OCI-LY1 (cell line): ENCODE results near the gene RAB36.
A peak's percentile ranks its signal among the peaks of the same experiment; 100 is the strongest.

Source experiments
- H2AFZ ChIP-seq: fragments of 200-600 bp; sonication (generic), shearing (Covaris generic); 2 replicates; pipeline ENCODE4 v1.6.0; 2014; ENCODE audit warnings: antibody characterized with exemption, mild to moderate bottlenecking, low read length
- H3F3A ChIP-seq: fragments of 200-600 bp; sonication (generic), shearing (Covaris generic); 2 replicates; pipeline ENCODE4 v1.6.0; 2014; ENCODE audit warnings: mild to moderate bottlenecking, antibody characterized with exemption, low read length, moderate library complexity; ENCODE audit not compliant: insufficient read depth
- H3K27ac ChIP-seq: fragments of 200-600 bp; sonication (generic); 2 replicates; pipeline ENCODE4 v1.5.1; 2014; ENCODE audit warnings: low read length, mixed run types, mild to moderate bottlenecking, low read depth; ENCODE audit not compliant: poor library complexity, severe bottlenecking
- H3K27me3 ChIP-seq: fragments of 200-600 bp; sonication (generic); 2 replicates; pipeline ENCODE4 v1.6.0; 2014; ENCODE audit warnings: antibody characterized with exemption, mild to moderate bottlenecking, low read length, moderate library complexity; ENCODE audit not compliant: insufficient read depth
- H3K36me3 ChIP-seq: fragments of 200-600 bp; sonication (generic); 2 replicates; pipeline ENCODE4 v1.6.1; 2014; ENCODE audit warnings: mild to moderate bottlenecking, antibody characterized with exemption, low read length, moderate library complexity, mixed read lengths; ENCODE audit not compliant: insufficient read depth
- H3K4me1 ChIP-seq: fragments of 200-600 bp; sonication (generic); 2 replicates; pipeline ENCODE4 v1.5.1; 2014; ENCODE audit warnings: mild to moderate bottlenecking, low read length, moderate library complexity; ENCODE audit not compliant: insufficient read depth, severe bottlenecking
- H3K4me2 ChIP-seq: fragments of 200-600 bp; sonication (generic), shearing (Covaris generic); 2 replicates; pipeline ENCODE4 v1.6.1; 2014; ENCODE audit warnings: low read length
- H3K4me3 ChIP-seq: fragments of 200-600 bp; sonication (generic); 2 replicates; pipeline ENCODE4 v1.5.1; 2014; ENCODE audit warnings: low read length, low read depth, mild to moderate bottlenecking, mixed read lengths; ENCODE audit not compliant: poor library complexity, severe bottlenecking
- H3K79me2 ChIP-seq: fragments of 200-600 bp; shearing (Covaris generic); 2 replicates; pipeline ENCODE4 v1.6.1; 2016; ENCODE audit warnings: mixed run types, low read length, mixed read lengths; ENCODE audit not compliant: insufficient read depth
- H3K9ac ChIP-seq: fragments of 200-600 bp; sonication (generic), shearing (Covaris generic); 2 replicates; pipeline ENCODE4 v1.6.1; 2014; ENCODE audit warnings: mild to moderate bottlenecking, low read length, mixed read lengths
- H3K9me2 ChIP-seq: fragments of 200-600 bp; sonication (generic), shearing (Covaris generic); 2 replicates; pipeline ENCODE4 v1.6.1; 2014; ENCODE audit warnings: low read depth, mild to moderate bottlenecking, low read length, mixed read lengths
- H3K9me3 ChIP-seq: fragments of 200-600 bp; shearing (Covaris generic); 2 replicates; pipeline ENCODE4 v1.6.1; 2014; ENCODE audit warnings: low read length, mixed read lengths
- H4K20me1 ChIP-seq: fragments of 200-600 bp; sonication (generic), shearing (Covaris generic); 2 replicates; pipeline ENCODE4 v1.6.0; 2016; ENCODE audit warnings: mild to moderate bottlenecking, low read length; ENCODE audit not compliant: insufficient read depth
- EZH2 ChIP-seq: fragments of 200-600 bp; sonication (generic), shearing (Covaris generic); IDR thresholded peaks from 2 replicates; pipeline ENCODE4 v1.8.0; 2017; ENCODE audit warnings: borderline replicate concordance, mixed run types, mild to moderate bottlenecking, antibody characterized with exemption, low read length, moderate library complexity, mixed read lengths
- TF ChIP-seq, protein P1 (sequence below): fragments of 200-600 bp; sonication (generic), shearing (Covaris generic); IDR thresholded peaks from 2 replicates; pipeline ENCODE4 v1.5.1; 2017; ENCODE audit warnings: mild to moderate bottlenecking, antibody characterized with exemption, low read length, moderate library complexity, mixed read lengths

Gene RAB36

DNA sequence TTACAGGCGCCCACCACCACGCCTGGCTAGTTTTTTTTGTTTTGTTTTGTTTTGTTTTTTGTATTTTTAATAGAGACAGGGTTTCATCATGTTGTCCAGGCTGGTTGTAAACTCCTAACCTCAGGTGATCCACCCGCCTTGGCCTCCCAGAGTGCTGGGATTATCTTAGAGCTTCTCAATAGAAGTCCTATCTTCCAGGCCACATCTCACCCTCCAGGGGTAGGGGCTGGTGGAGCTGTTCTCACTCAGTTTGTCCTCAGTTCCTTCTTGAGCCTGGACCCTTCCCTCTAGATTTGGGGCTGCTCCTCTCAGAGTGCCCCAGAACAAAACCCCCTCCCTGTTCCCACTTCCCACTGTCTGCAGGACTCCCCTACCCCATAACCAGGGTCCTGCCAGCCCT, 66.3 kb downstream of the RAB36 start:
- Histone ChIP-seq H3K9ac (peak overlapping the region; percentile 64), H3F3A (peaks cover 12% of the 10 kb centered on the region; the same call in 1 of the 2 replicates), H3K36me3 (peaks cover 18% of the 10 kb centered on the region; the same call in 1 of the 2 replicates), H2AFZ (no peak overlapping the region), H3K27me3 (no peaks in the 10 kb centered on the region), H3K4me1 (peaks cover 98% of the 10 kb centered on the region), H3K79me2 (peaks cover 63% of the 10 kb centered on the region), H3K9me2 (no peaks in the 10 kb centered on the region), H4K20me1 (no peaks in the 10 kb centered on the region), H3K9me3 (no peaks in the 10 kb centered on the region), H3K27ac (peak overlapping the region; percentile 98), H3K4me2 (peak overlapping the region; percentile 59; the same call in 1 of the 2 replicates), H3K4me3 (no peak overlapping the region)
- TF ChIP-seq, protein P1, sequence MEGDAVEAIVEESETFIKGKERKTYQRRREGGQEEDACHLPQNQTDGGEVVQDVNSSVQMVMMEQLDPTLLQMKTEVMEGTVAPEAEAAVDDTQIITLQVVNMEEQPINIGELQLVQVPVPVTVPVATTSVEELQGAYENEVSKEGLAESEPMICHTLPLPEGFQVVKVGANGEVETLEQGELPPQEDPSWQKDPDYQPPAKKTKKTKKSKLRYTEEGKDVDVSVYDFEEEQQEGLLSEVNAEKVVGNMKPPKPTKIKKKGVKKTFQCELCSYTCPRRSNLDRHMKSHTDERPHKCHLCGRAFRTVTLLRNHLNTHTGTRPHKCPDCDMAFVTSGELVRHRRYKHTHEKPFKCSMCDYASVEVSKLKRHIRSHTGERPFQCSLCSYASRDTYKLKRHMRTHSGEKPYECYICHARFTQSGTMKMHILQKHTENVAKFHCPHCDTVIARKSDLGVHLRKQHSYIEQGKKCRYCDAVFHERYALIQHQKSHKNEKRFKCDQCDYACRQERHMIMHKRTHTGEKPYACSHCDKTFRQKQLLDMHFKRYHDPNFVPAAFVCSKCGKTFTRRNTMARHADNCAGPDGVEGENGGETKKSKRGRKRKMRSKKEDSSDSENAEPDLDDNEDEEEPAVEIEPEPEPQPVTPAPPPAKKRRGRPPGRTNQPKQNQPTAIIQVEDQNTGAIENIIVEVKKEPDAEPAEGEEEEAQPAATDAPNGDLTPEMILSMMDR = no peak
- no peak for TF ChIP-seq EZH2

DNA sequence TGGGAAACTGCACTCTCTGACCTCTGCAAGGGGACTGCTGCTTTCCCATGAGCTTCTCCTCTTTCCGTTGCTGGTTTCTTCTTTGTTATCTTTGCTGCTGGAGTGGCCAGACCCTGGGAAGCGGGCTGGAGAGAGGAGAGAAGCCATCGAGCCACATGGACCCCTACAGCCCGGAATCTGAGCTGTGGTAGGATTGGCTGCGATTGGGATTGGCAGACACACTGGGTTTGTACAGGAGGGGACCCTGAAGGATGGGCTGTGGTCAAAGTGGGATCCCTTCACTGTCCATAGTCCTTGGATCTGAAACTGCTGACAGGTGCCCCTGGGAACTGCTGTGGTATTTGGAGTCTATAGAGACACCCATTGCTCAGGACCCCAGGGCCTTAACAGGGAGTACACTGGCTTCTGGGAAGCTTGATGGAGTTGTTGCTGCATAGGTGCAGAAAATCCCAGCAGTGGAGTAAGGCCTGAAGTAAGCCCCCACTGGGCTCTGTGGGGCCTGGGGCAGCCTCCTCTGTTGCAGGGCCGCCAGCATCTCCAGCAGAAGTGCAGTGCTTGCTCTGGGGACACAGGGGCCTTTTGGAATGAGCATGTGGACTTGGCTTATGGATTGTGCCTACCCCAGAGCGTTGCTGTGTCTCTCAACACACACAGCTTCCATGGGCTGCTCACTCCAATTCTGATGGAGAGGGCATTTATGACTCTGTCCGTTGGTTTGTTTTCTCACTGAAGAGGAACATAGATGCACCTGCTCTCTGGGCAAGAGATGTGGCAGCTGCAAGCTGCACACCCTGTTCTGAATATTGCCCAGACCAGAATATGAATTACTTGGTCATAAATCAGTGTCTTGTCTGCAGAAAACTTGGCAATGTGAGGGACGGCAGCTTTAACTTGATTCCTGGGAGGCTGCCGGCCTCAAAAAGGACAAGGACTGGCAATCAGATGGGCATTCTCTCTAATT, 67.1 kb downstream of the RAB36 start:
- peak overlapping the region; percentile 59 for H3K4me2 ChIP-seq
- H3K9me2 ChIP-seq = no peaks in the 10 kb centered on the region
- H3K9me3 ChIP-seq = no peaks in the 10 kb centered on the region
- peaks cover 14% of the 10 kb centered on the region; the same call in 1 of the 2 replicates for H3K36me3 ChIP-seq
- no peaks in the 10 kb centered on the region for H4K20me1 ChIP-seq
- TF ChIP-seq, protein P1 = no peak
- TF ChIP-seq EZH2 = no peak
- H2AFZ ChIP-seq = no peak overlapping the region
- H3K4me3 ChIP-seq = peak overlapping the region; percentile 33
- peak overlapping the region; percentile 64 for H3K9ac ChIP-seq
- H3F3A ChIP-seq = peaks cover 12% of the 10 kb centered on the region; the same call in 1 of the 2 replicates
- H3K4me1 ChIP-seq = peaks cover 100% of the 10 kb centered on the region
- peak overlapping the region; percentile 98 for H3K27ac ChIP-seq
- H3K79me2 ChIP-seq = peaks cover 71% of the 10 kb centered on the region
- H3K27me3 ChIP-seq = no peaks in the 10 kb centered on the region

DNA sequence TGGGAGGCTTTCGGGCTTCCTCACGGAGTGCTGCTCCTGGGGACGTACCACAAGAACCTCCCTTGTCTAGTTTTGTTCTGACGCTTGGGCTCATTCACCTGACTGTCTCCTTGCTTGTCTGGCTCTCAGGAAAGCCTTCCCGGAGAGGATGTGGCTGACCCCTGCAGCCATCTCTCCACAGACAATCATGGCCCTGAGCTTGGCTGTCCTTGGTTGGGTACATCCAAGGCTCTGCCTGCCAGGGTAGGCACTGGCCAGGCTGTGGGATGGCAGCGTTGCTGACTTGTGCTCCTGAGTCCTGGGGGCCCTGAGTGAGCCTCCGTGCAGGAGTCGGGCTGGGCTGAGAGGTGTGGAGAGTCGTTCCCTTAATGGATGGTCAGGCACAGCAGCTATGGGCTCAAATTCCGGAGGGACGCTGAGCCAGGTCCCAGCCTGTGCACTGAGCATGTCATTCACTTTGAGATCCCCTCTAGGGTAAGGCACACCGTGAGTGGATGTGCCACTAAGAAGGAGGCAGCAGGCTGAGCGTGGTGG, 67.8 kb downstream of the RAB36 start:
- peak overlapping the region; percentile 64 for H3K9ac ChIP-seq
- H3K27ac ChIP-seq = peak overlapping the region; percentile 98
- H3F3A ChIP-seq = peaks cover 8% of the 10 kb centered on the region; the same call in 1 of the 2 replicates
- no peaks in the 10 kb centered on the region for H4K20me1 ChIP-seq
- peaks cover 100% of the 10 kb centered on the region for H3K4me1 ChIP-seq
- TF ChIP-seq, protein P1 = no peak
- no peak for TF ChIP-seq EZH2
- no peaks in the 10 kb centered on the region for H3K9me2 ChIP-seq
- no peak overlapping the region for H2AFZ ChIP-seq
- no peaks in the 10 kb centered on the region for H3K9me3 ChIP-seq
- peak overlapping the region; percentile 59 for H3K4me2 ChIP-seq
- H3K27me3 ChIP-seq = no peaks in the 10 kb centered on the region
- H3K79me2 ChIP-seq = peaks cover 78% of the 10 kb centered on the region
- H3K36me3 ChIP-seq = peaks cover 14% of the 10 kb centered on the region; the same call in 1 of the 2 replicates
- peak overlapping the region; percentile 33 for H3K4me3 ChIP-seq
